ENCODE data around the gene ZNF804B. TPM values are rescaled to one million over a fixed set of nuclear protein-coding genes. Genes with fewer than 3 reads are reported as not detected.

Gene ZNF804B
- total RNA-seq: 0.19 TPM
- polyA plus RNA-seq (ENCODE audit: insufficient read depth, low read depth, low replicate concordance): not detected
- long read RNA-seq, donor 1: 0 reads
- long read RNA-seq, donor 2: 0 reads
- long read RNA-seq, donor 3: 0 reads
- long read RNA-seq, donor 4: 0 reads
- long read RNA-seq, donor 5: 0 reads
- long read RNA-seq, donor 6: 0 reads
- long read RNA-seq, donor 7: 0 reads
- long read RNA-seq, donor 8: 0 reads
- long read RNA-seq, donor 9: 0 reads
- long read RNA-seq, donor 10: 0 reads

GRCh38 chr7:88759230-88760135 lies at the start of gene ZNF804B:
TSS of gene ZNF804B (plus strand) at chr7:88759700. CDS start at chr7:88759977, 277 bp downstream.
- Histone ChIP-seq H3K27ac (ENCODE audit: low read depth in 2 of 2, low read length in 2 of 2) (no peak within 1 kb of the TSS), H3K36me3 (ENCODE audit: control insufficient read depth in 2 of 3, insufficient read depth in 3 of 3, low read length in 3 of 3) (no peaks in the 10 kb centered on the region), H3K9me3 (ENCODE audit: control insufficient read depth in 2 of 3, insufficient read depth in 1 of 3, low read length in 3 of 3) (no peaks in the 10 kb centered on the region), H3K4me3 (ENCODE audit: low read length in 3 of 3) (peak within 1 kb of the TSS; percentile 21 to 25 (median 25)), H3K9ac (ENCODE audit: low read length in 3 of 3) (no peak within 1 kb of the TSS), H3K27me3 (ENCODE audit: control insufficient read depth, insufficient read depth, low read length) (peaks cover 19% of the 10 kb centered on the region), H3K4me1 (ENCODE audit: control insufficient read depth in 2 of 3, insufficient read depth in 2 of 3, low read depth in 1 of 3, low read length in 3 of 3) (peaks cover 0 to 6% (median 3%) of the 10 kb centered on the region in 3 donors)
- intact Hi-C loops (cut with DNase I): no loop called here
- TF ChIP-seq, protein P1, sequence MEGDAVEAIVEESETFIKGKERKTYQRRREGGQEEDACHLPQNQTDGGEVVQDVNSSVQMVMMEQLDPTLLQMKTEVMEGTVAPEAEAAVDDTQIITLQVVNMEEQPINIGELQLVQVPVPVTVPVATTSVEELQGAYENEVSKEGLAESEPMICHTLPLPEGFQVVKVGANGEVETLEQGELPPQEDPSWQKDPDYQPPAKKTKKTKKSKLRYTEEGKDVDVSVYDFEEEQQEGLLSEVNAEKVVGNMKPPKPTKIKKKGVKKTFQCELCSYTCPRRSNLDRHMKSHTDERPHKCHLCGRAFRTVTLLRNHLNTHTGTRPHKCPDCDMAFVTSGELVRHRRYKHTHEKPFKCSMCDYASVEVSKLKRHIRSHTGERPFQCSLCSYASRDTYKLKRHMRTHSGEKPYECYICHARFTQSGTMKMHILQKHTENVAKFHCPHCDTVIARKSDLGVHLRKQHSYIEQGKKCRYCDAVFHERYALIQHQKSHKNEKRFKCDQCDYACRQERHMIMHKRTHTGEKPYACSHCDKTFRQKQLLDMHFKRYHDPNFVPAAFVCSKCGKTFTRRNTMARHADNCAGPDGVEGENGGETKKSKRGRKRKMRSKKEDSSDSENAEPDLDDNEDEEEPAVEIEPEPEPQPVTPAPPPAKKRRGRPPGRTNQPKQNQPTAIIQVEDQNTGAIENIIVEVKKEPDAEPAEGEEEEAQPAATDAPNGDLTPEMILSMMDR (IDR thresholded peaks at IDR 0.05; ENCODE audit: borderline replicate concordance, extremely low read depth, insufficient read depth): no peak
- FAIRE-seq (no peak), DNase-seq (peak; percentile 60 to 71 (median 67))

GRCh38 chr7:88735920-88736319 lies 23.6 kb upstream of the ZNF804B start:
- Histone ChIP-seq H3K9me3 (ENCODE audit: control insufficient read depth in 2 of 3, insufficient read depth in 1 of 3, low read length in 3 of 3) (no peaks in the 10 kb centered on the region), H3K4me3 (ENCODE audit: low read length in 3 of 3) (no peak overlapping the region), H3K4me1 (ENCODE audit: control insufficient read depth in 2 of 3, insufficient read depth in 2 of 3, low read depth in 1 of 3, low read length in 3 of 3) (no peaks in the 10 kb centered on the region), H3K27ac (ENCODE audit: low read depth in 2 of 2, low read length in 2 of 2) (no peak overlapping the region), H3K9ac (ENCODE audit: low read length in 3 of 3) (no peak overlapping the region), H3K27me3 (ENCODE audit: control insufficient read depth, insufficient read depth, low read length) (no peaks in the 10 kb centered on the region), H3K36me3 (ENCODE audit: control insufficient read depth in 2 of 3, insufficient read depth in 3 of 3, low read length in 3 of 3) (no peaks in the 10 kb centered on the region)
- FAIRE-seq: no peak
- no peak for DNase-seq
- TF ChIP-seq, protein P1 (IDR thresholded peaks at IDR 0.05; ENCODE audit: borderline replicate concordance, extremely low read depth, insufficient read depth): no peak
- intact Hi-C loops (cut with DNase I): no loop called here

DNA sequence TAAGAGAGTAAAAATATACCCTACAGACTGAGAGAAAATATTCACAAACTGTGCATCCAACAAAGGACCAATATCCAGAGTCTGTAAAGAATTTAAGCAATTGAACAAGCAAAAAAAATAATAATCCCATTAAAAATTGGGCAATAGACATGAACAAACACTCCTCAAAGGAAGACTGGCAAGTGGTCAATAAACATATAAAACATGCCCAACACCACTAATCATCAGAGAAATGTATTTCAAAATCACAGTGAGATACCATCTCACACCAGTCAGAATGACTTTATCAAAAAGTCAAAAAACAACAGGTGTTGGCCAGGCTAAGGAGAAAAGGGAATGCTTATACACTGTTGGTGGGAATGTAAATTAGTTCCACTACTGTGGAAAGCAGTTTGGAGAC lies 21.9 kb upstream of the ZNF804B start:
- intact Hi-C loops (cut with DNase I): no loop called here
- H3K27ac ChIP-seq (ENCODE audit: low read depth in 2 of 2, low read length in 2 of 2): no peak overlapping the region
- no peaks in the 10 kb centered on the region for H3K27me3 ChIP-seq (ENCODE audit: control insufficient read depth, insufficient read depth, low read length)
- no peaks in the 10 kb centered on the region for H3K4me1 ChIP-seq (ENCODE audit: control insufficient read depth in 2 of 3, insufficient read depth in 2 of 3, low read depth in 1 of 3, low read length in 3 of 3)
- H3K9ac ChIP-seq (ENCODE audit: low read length in 3 of 3): no peak overlapping the region
- no peaks in the 10 kb centered on the region for H3K36me3 ChIP-seq (ENCODE audit: control insufficient read depth in 2 of 3, insufficient read depth in 3 of 3, low read length in 3 of 3)
- TF ChIP-seq, protein P1 (IDR thresholded peaks at IDR 0.05; ENCODE audit: borderline replicate concordance, extremely low read depth, insufficient read depth): no peak
- no peaks in the 10 kb centered on the region for H3K9me3 ChIP-seq (ENCODE audit: control insufficient read depth in 2 of 3, insufficient read depth in 1 of 3, low read length in 3 of 3)
- FAIRE-seq: no peak
- DNase-seq: no peak
- H3K4me3 ChIP-seq (ENCODE audit: low read length in 3 of 3): no peak overlapping the region
